H1 (cell line): ENCODE measurements around the gene TMEM161A. TPM values are rescaled to one million over a fixed set of nuclear protein-coding genes. Genes with fewer than 3 reads are reported as not detected.

Experiments
- CTCF ChIA-PET: fragments of 300-600 bp; sonication (Branson Sonifier 250); formaldehyde crosslinking; loops from one replicate; lab custom pipeline; 2021; ENCODE audit not compliant: partially characterized antibody; lab: Charles Lee
- POLR2A ChIA-PET: fragments of 300-600 bp; sonication (Branson Sonifier 250); formaldehyde crosslinking; loops from one replicate; lab custom pipeline; 2021; ENCODE audit warnings: inconsistent platforms; ENCODE audit not compliant: partially characterized antibody; lab: Charles Lee
- DNase-seq, 2 experiments: peaks; one replicate each; pipeline versions ENCODE4 v3.0.0 to v3.0.0-alpha.2; 2010 to 2022; ENCODE audit warnings: low spot score in 2 of 2, low read depth in 1 of 2, mixed read lengths in 1 of 2
- FAIRE-seq: peaks from 2 replicates; lab custom pipeline; 2011; peaks lifted over from hg19 to GRCh38; lab: Jason Lieb, UNC
- H2AFZ ChIP-seq: 2 replicates; pipeline ENCODE4 v1.8.1; 2012; ENCODE audit warnings: low read length, inconsistent platforms
- H2AK5ac ChIP-seq: 2 replicates; pipeline ENCODE4 v1.6.1; 2013; ENCODE audit warnings: low read depth, low read length
- H2BK120ac ChIP-seq: replicated peaks from 2 replicates; pipeline ENCODE3; 2013; ENCODE audit warnings: low read depth, low read length, inconsistent platforms
- H2BK12ac ChIP-seq: 2 replicates; pipeline ENCODE4 v1.6.1; 2013; ENCODE audit warnings: low read depth, low read length
- H2BK15ac ChIP-seq: 2 replicates; pipeline ENCODE4 v1.6.1; 2013; ENCODE audit warnings: low read length
- H2BK20ac ChIP-seq: 2 replicates; pipeline ENCODE4 v1.6.1; 2013; ENCODE audit warnings: low read length
- H2BK5ac ChIP-seq: 2 replicates; pipeline ENCODE4 v1.6.1; 2013; ENCODE audit warnings: low read depth, low read length
- H3K14ac ChIP-seq: 2 replicates; pipeline ENCODE4 v1.6.1; 2013; ENCODE audit warnings: inconsistent platforms; ENCODE audit not compliant: insufficient read length
- H3K18ac ChIP-seq: 2 replicates; pipeline ENCODE4 v1.6.1; 2013; ENCODE audit warnings: low read length; ENCODE audit errors: extremely low read depth
- H3K23ac ChIP-seq: 2 replicates; pipeline ENCODE4 v1.6.1; 2013; ENCODE audit warnings: inconsistent platforms; ENCODE audit not compliant: insufficient read length
- H3K23me2 ChIP-seq: 2 replicates; pipeline ENCODE4 v1.6.1; 2013; ENCODE audit warnings: low read depth, low read length
- H3K27ac ChIP-seq: 2 replicates; pipeline ENCODE4 v1.6.1; 2011; ENCODE audit warnings: low read depth, low read length, inconsistent platforms
- H3K27me3 ChIP-seq, 4 experiments: replicated peaks in 1 of 4; 1 replicate in 1 of 4; 2 replicates in 3 of 4; pipeline versions ENCODE4 v1.6.1 to v1.8.1; 2011 to 2013; ENCODE audit warnings: low read length in 3 of 4, mild to moderate bottlenecking in 3 of 4, inconsistent platforms in 2 of 4, mixed read lengths in 2 of 4, moderate library complexity in 1 of 4; ENCODE audit not compliant: control insufficient read depth in 3 of 4, insufficient read depth in 3 of 4; ENCODE audit errors: extremely low read depth in 1 of 4
- H3K36me3 ChIP-seq, 4 experiments: 2 replicates each; pipeline versions ENCODE4 v1.6.1 to v1.8.1; 2011 to 2013; ENCODE audit warnings: mild to moderate bottlenecking in 4 of 4, low read length in 3 of 4, moderate library complexity in 2 of 4, control low read depth in 1 of 4, inconsistent platforms in 1 of 4; ENCODE audit not compliant: insufficient read depth in 4 of 4, control insufficient read depth in 2 of 4
- H3K4ac ChIP-seq: replicated peaks from 2 replicates; pipeline ENCODE3; 2013; ENCODE audit warnings: low read length, low read depth, mixed read lengths, inconsistent platforms; ENCODE audit not compliant: insufficient read length
- H3K4me1 ChIP-seq, 4 experiments: replicated peaks in 1 of 4; 1 replicate in 1 of 4; 2 replicates in 3 of 4; pipeline versions ENCODE4 v1.6.1 to v1.8.1; 2011 to 2013; ENCODE audit warnings: low read length in 3 of 4, inconsistent platforms in 2 of 4, mixed read lengths in 1 of 4; ENCODE audit not compliant: insufficient read depth in 4 of 4, control insufficient read depth in 3 of 4
- H3K4me2 ChIP-seq, 2 experiments: 2 replicates each; pipeline versions ENCODE4 v1.6.1 to v1.8.1; 2011 to 2013; ENCODE audit warnings: low read depth in 2 of 2, low read length in 2 of 2, control low read depth in 1 of 2, inconsistent platforms in 1 of 2, mild to moderate bottlenecking in 1 of 2; ENCODE audit not compliant: insufficient read depth in 1 of 2
- H3K4me3 ChIP-seq, 4 experiments: fragments of 200-600, 300-600 bp in 1 of 4; sonication (generic), shearing (Covaris generic), sonication (Bioruptor Twin) in 1 of 4; 2 replicates each; pipeline versions ENCODE4 v1.5.1 to v1.8.1; 2011 to 2016; ENCODE audit warnings: low read length in 4 of 4, low read depth in 3 of 4, control low read depth in 2 of 4, inconsistent platforms in 2 of 4, mild to moderate bottlenecking in 2 of 4, mixed read lengths in 1 of 4, moderate library complexity in 1 of 4; ENCODE audit not compliant: insufficient read depth in 2 of 4; ENCODE audit errors: extremely low read depth in 1 of 4
- H3K56ac ChIP-seq: replicated peaks from 2 replicates; pipeline ENCODE3; 2013; ENCODE audit warnings: low read depth, mild to moderate bottlenecking, mixed read lengths, low read length, inconsistent platforms; ENCODE audit not compliant: insufficient read length
- H3K79me1 ChIP-seq: 2 replicates; pipeline ENCODE4 v1.6.1; 2013; ENCODE audit warnings: low read depth, low read length, control low read depth
- H3K79me2 ChIP-seq, 2 experiments: 2 replicates each; pipeline versions ENCODE4 v1.6.1 to v1.8.1; 2012 to 2013; ENCODE audit warnings: low read length in 2 of 2, mild to moderate bottlenecking in 2 of 2, inconsistent platforms in 1 of 2; ENCODE audit not compliant: insufficient read depth in 2 of 2, control insufficient read depth in 1 of 2
- H3K9ac ChIP-seq, 4 experiments: replicated peaks in 1 of 4; 1 replicate in 1 of 4; 2 replicates in 3 of 4; pipeline versions ENCODE4 v1.6.1 to v1.8.1; 2011 to 2013; ENCODE audit warnings: low read depth in 3 of 4, low read length in 3 of 4, control low read depth in 2 of 4, mild to moderate bottlenecking in 2 of 4, moderate library complexity in 2 of 4, inconsistent platforms in 1 of 4; ENCODE audit errors: extremely low read depth in 1 of 4
- H3K9me3 ChIP-seq, 2 experiments: 2 replicates each; pipeline versions ENCODE4 v1.6.1 to v1.8.1; 2012 to 2013; ENCODE audit warnings: mild to moderate bottlenecking in 2 of 2, moderate library complexity in 2 of 2, control low read depth in 1 of 2, inconsistent platforms in 1 of 2, low read depth in 1 of 2, low read length in 1 of 2, mixed read lengths in 1 of 2; ENCODE audit not compliant: insufficient read depth in 2 of 2
- H4K20me1 ChIP-seq, 2 experiments: replicated peaks in 1 of 2; 2 replicates each; pipeline versions ENCODE3 to v1.8.1; 2011 to 2013; ENCODE audit warnings: inconsistent platforms in 2 of 2, low read length in 2 of 2, mild to moderate bottlenecking in 1 of 2; ENCODE audit not compliant: insufficient read depth in 2 of 2, control insufficient read depth in 1 of 2
- H4K5ac ChIP-seq: 2 replicates; pipeline ENCODE4 v1.6.1; 2013; ENCODE audit warnings: low read length, low read depth, mixed read lengths, inconsistent platforms; ENCODE audit not compliant: insufficient read length
- H4K8ac ChIP-seq: 2 replicates; pipeline ENCODE4 v1.8.0; 2013; ENCODE audit warnings: mild to moderate bottlenecking, moderate library complexity, low read length, inconsistent platforms; ENCODE audit not compliant: insufficient read depth; ENCODE audit errors: extremely low read depth
- H4K91ac ChIP-seq: replicated peaks from 2 replicates; pipeline ENCODE3; 2013; ENCODE audit warnings: low read length, mixed read lengths, inconsistent platforms; ENCODE audit not compliant: insufficient read length
- BACH1 ChIP-seq: IDR thresholded peaks from 2 replicates; pipeline ENCODE4 v1.6.1; 2012; ENCODE audit warnings: low read length, improper control_type of control experiment
- CTBP2 ChIP-seq: IDR thresholded peaks from 2 replicates; pipeline ENCODE4 v1.7.0; 2011; ENCODE audit warnings: borderline replicate concordance, mild to moderate bottlenecking, moderate library complexity, mixed read lengths, low read length; ENCODE audit not compliant: insufficient read depth, insufficient read length
- E2F6 ChIP-seq: IDR thresholded peaks from 2 replicates; pipeline ENCODE4 v1.6.1; 2012; ENCODE audit warnings: inconsistent platforms
- RFX5 ChIP-seq: IDR thresholded peaks from 2 replicates; pipeline ENCODE4 v1.6.1; 2011; ENCODE audit warnings: low read depth, low read length, improper control_type of control experiment, borderline replicate concordance
- SP2 ChIP-seq: IDR thresholded peaks from 2 replicates; pipeline ENCODE4 v1.6.1; 2012; ENCODE audit warnings: mild to moderate bottlenecking, low read length, inconsistent platforms
- TCF12 ChIP-seq: IDR thresholded peaks from 2 replicates; pipeline ENCODE4 v1.6.1; 2011; ENCODE audit warnings: low read depth, mild to moderate bottlenecking, low read length
- WGBS, 2 experiments: shearing (Covaris generic) in 1 of 2; methylation state at CpG; one replicate each; pipeline versions ENCODE4 v1.1.6 to v1.1.7; 2013 to 2015; ENCODE audit warnings: low lambda C conversion rate in 2 of 2, mixed read lengths in 2 of 2, inconsistent platforms in 1 of 2, low coverage in 1 of 2, missing lambda C conversion rate in 1 of 2; ENCODE audit not compliant: insufficient replicate concordance in 2 of 2, insufficient coverage in 1 of 2, insufficient read length in 1 of 2; ENCODE audit errors: extremely low coverage in 1 of 2, missing lambda C conversion rate in 1 of 2; 5-methylcytosine and 5-hydroxymethylcytosine counted together
- polyA plus RNA-seq, 7 experiments: library from polyadenylated mRNA; depleted of rRNA in 3 of 7; stranded (reverse) in 5 of 7; unstranded in 2 of 7; fragments of >200 nt in 5 of 7; fragments of 200-250 nt in 2 of 7; gene quantifications; 1 replicate in 5 of 7; 2 replicates in 1 of 7; 4 replicates in 1 of 7; pipeline versions ENCODE4 v1.2.1 to v1.2.3, GENCODE V29; 2011 to 2013; ENCODE audit warnings: missing spikeins in 2 of 7, mixed read lengths in 2 of 7
- total RNA-seq: library from RNA; stranded (reverse); fragmentation: NEBNext Ultra II Directional; extraction: Animal tissue kit (Norgen Biotek cat#: 25700); gene quantifications from 2 replicates; pipeline ENCODE4 v1.2.1, GENCODE V29; 2021

Gene TMEM161A
- total and polyA plus RNA-seq, 2 of the 8 experiments (the other 6 are each of a cell fraction or from before 2014, with no cell fraction given), result 47.8 to 103 TPM

- CTCF ChIA-PET, result interaction anchor here (0.6 to 2.8 kb wide), 16 partner anchors 10 to 578 kb away, joined by 3 to 10 read pairs (median 4); no protein-coding TSS in a partner anchor
- Histone ChIP-seq H3K27ac (no peak overlapping the region), H4K8ac (no peak overlapping the region), H3K79me1 (no peaks in the 10 kb centered on the region; the same call in 1 of the 2 replicates), H2BK120ac (no peak overlapping the region), H3K9ac (no peak overlapping the region), H3K56ac (no peak overlapping the region), H3K4me3 (no peak overlapping the region), H2BK20ac (no peak overlapping the region), H3K4ac (no peak overlapping the region), H2BK12ac (no peak overlapping the region), H2BK15ac (no peak overlapping the region), H3K4me2 (no peak overlapping the region), H3K23me2 (no peaks in the 10 kb centered on the region), H4K91ac (no peak overlapping the region), H3K36me3 (no peaks in the 10 kb centered on the region), H3K27me3 (no peaks in the 10 kb centered on the region; a peak in 2 of 7 replicates), H3K4me1 (no peaks in the 10 kb centered on the region; a peak in 2 of 7 replicates), H3K9me3 (no peaks in the 10 kb centered on the region), H3K23ac (no peak overlapping the region), H3K14ac (no peak overlapping the region), H3K79me2 (no peaks in the 10 kb centered on the region), H3K18ac (no peak overlapping the region), H4K5ac (no peak overlapping the region), H4K20me1 (no peaks in the 10 kb centered on the region), H2AK5ac (no peak overlapping the region), H2AFZ (no peak overlapping the region), H2BK5ac (no peak overlapping the region)
- whole genome bisulfite sequencing, 2 experiments, result 86% methylated on average over 9 of the region's 9 CpGs; no CpG with 5 or more reads in 1 of the 2 experiments
- no peak for TF ChIP-seq BACH1
- TF ChIP-seq TCF12, result no peak
- TF ChIP-seq RFX5, result no peak
- no peak for TF ChIP-seq SP2
- TF ChIP-seq E2F6, result no peak
- TF ChIP-seq CTBP2, result no peak
- POLR2A ChIA-PET, result interaction anchor here (0.7 to 1.3 kb wide), 3 partner anchors 11 to 46 kb away, joined by 3 read pairs; no protein-coding TSS in a partner anchor
- DNase-seq (no peak), FAIRE-seq (no peak)
Measured at GRCh38 chr19:19098084-19098702, 40.1 kb downstream of the TMEM161A start.
